Retinal pigment epithelial cell (primary cell): ENCODE data around the gene NAA16.

Experiments
- DNase-seq: peaks from one replicate; pipeline ENCODE4 v3.0.0-alpha.2; 2010; ENCODE audit warnings: low read depth
- H3K4me3 ChIP-seq: 2 replicates; pipeline ENCODE4 v1.5.1; 2011; ENCODE audit warnings: mild to moderate bottlenecking, low read length, control low read depth, moderate library complexity
- TF ChIP-seq, protein P1 (sequence below): conservative IDR thresholded peaks from 2 replicates; pipeline ENCODE4 v1.5.1; 2011; ENCODE audit warnings: low read depth, low read length, control low read depth, inconsistent platforms

The NAA16 gene

DNA sequence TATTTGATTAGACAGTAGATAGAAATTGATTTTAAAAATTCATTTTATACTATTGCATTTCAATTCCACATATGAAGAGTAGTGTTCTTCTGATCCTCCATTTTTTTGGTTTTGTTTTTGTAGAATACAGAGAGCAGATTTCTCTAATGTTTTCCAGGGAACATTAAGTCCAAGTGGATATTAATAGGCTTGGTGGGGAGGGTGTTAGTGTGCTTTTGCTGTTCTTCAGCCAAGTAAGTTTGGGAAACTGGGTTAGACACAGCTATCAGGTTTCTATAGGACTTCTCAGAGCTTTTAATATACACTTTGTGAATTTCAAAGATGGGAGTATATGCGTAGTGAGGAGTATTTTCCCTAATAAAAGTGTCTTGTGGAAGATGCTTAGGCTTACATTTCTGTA is 21.8 kb downstream of the NAA16 start:
- no peak for DNase-seq
- no peak overlapping the region for H3K4me3 ChIP-seq
- TF ChIP-seq, protein P1, sequence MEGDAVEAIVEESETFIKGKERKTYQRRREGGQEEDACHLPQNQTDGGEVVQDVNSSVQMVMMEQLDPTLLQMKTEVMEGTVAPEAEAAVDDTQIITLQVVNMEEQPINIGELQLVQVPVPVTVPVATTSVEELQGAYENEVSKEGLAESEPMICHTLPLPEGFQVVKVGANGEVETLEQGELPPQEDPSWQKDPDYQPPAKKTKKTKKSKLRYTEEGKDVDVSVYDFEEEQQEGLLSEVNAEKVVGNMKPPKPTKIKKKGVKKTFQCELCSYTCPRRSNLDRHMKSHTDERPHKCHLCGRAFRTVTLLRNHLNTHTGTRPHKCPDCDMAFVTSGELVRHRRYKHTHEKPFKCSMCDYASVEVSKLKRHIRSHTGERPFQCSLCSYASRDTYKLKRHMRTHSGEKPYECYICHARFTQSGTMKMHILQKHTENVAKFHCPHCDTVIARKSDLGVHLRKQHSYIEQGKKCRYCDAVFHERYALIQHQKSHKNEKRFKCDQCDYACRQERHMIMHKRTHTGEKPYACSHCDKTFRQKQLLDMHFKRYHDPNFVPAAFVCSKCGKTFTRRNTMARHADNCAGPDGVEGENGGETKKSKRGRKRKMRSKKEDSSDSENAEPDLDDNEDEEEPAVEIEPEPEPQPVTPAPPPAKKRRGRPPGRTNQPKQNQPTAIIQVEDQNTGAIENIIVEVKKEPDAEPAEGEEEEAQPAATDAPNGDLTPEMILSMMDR, result no peak

- TF ChIP-seq, protein P1, result no peak
- no peak for DNase-seq
- H3K4me3 ChIP-seq, result no peak overlapping the region
Measured at GRCh38 chr13:41334810-41335209, 23.7 kb downstream of the NAA16 start.

DNA sequence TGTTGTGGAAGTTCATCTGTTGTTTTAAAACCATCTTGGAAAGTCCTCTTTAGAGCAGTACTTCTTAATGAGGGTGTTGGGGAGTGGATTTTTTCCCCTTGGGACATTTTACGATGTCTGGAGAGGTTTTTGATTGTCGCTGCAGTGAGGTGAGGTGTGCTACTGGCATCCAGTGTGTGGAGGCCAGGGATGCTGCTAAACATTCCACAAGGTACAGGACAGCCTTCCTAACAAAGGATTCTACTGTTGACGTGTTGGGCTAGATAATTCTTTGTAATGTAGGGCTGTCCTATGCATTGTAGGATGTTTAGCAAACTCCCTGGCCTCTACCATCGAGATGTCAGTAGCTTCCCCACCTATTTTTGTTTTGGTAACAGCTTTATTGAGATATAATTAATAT is 33.3 kb downstream of the NAA16 start:
- TF ChIP-seq, protein P1, result no peak
- H3K4me3 ChIP-seq, result no peak overlapping the region
- DNase-seq, result no peak

DNA sequence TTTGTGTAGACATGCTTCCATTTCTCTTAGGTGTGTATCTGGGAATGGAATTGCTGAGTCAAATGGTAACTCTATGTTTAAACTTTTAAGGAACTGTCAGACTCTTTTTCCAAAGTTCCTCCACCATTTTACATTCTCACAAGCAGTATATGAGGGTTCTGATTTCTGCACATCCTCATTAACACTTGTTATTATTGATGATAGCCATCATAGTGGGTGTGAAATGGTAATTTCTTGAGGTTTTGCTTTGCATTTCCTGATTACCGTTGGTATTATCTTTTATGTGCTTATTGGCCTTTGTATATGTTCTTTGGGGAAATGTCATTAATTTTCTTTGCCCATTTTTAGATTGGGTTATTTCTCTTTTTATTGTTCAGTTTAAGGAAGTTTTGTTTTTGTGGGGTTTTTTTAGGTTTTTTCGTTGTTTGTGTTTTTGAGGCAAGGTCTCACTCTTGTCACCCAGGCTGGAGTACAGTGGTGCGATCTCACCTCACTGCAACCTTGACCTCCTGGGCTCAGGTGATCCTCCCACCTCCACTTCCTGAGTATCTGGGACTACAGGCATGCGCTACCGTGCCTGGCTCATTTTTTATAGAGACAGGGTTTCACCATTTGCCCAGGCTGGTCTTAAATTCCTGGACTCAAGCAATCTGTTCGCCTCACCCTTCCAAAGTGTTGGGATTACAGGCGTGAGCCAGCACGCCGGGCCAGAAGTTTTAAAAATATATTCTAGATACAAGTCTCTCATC is 34.3 kb downstream of the NAA16 start:
- TF ChIP-seq, protein P1, result no peak
- DNase-seq, result no peak
- no peak overlapping the region for H3K4me3 ChIP-seq

DNA sequence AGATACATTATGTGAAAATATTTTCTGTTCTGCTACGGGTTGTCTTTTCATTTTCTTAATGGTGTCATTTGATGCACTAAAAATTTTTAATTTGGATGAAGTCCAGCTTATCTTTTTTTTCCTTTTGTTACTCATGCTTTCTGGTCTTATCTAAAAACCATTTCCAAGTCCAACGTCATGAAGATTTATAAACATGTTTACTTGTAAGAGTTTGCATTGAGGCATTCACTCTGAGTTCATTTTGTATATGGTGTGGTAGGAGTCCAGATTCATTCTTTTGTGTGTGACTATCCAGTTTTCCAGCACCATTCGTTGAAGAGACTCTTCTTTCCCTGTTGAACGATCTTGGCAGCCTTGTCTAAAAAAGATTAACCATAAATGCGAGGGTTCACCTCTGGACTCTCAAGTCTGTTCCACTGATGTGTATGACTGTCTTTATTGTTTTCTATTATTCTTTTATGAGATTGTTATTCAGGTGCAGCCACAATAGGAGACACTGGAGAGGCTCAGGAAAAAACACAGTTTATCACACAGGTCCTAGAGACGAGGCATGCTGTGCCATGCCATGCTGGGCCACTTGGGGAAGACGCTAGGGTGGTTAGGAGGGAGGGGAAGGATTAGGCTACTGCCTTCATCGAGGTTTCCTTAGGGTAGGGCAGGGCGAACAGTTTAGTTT is 35.0 kb downstream of the NAA16 start:
- H3K4me3 ChIP-seq, result no peak overlapping the region
- TF ChIP-seq, protein P1, result no peak
- DNase-seq, result no peak

DNA sequence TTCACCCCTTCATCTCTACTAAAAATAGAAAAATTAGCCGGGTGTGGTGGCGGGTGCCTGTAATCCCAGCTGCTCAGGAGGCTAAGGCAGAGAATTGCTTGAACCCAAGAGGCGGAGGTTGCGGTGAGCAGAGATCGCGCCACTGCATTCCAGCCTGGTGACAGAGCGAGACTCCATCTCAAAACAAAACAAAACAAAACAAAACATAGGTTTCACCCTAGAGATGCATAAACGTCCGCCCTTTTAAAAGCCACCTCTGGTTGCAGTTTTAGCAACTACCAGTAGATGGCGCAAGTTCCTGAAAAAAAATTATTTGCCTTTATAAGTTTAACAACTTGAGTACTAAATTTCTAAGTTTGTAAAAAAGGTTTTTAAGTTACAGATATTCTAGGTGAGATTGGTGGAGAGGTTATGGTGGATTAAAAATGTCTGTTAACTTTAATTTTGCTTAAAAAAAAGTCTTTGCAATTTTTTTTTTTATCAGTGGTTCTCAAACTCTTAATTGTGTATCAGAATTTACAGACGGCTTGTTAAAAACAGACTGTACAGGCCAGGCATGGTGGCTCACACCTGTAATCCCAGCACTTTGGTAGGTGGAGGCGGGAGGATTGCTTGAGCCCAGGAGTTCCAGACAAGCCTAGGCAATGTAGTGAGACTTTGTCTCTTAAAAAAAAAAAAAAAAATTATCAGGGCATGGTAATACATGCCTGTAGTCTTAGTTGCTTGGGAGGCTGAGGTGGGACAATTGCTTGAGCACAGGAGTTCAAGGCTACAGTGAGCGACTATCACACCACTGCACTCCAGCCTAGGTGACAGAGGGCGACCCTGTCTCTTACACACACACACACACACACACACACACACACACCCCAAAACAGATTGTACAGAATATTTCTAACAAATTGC is 42.1 kb downstream of the NAA16 start:
- H3K4me3 ChIP-seq, result no peak overlapping the region
- TF ChIP-seq, protein P1, result peak; percentile 76
- DNase-seq, result peak; percentile 13
